ENCODE data around the gene GLT6D1.

- TF ChIP-seq EZH2phosphoT487 (IDR thresholded peaks at IDR 0.05; ENCODE audit: borderline replicate concordance, low read length), result no peak
- no peak for TF ChIP-seq CTCF (IDR thresholded peaks at IDR 0.05; ENCODE audit: low read depth, low read length, poor library complexity, severe bottlenecking)
Observed at GRCh38 chr9:135613946-135614805, 25.2 kb downstream of the GLT6D1 start.

All from DOHH2 (cell line).